Renal pelvis (tissue), 4 donors: ENCODE results near the gene CASP6. TPM values are rescaled to one million over a fixed set of nuclear protein-coding genes. Genes with fewer than 3 reads are reported as not detected.
"Not testable (repeated sequence)": the region's sequence is repeated elsewhere in the genome, so short reads cannot be mapped to it uniquely, and the experiment has no call there.

Source experiments
- DNase-seq: peaks from one replicate; pipeline ENCODE4 v3.0.0-alpha.2; 2013
- polyA plus RNA-seq, 3 donors: library from polyadenylated mRNA; unstranded; fragments of 120-200 nt; gene quantifications; one replicate each; pipeline ENCODE4 v1.2.1, GENCODE V29; 2013; ENCODE audit not compliant: insufficient read length in 3 of 3

CASP6 gene
- polyA plus RNA-seq, 3 donors: 34.3 to 41.3 (median 40.4) TPM

DNA sequence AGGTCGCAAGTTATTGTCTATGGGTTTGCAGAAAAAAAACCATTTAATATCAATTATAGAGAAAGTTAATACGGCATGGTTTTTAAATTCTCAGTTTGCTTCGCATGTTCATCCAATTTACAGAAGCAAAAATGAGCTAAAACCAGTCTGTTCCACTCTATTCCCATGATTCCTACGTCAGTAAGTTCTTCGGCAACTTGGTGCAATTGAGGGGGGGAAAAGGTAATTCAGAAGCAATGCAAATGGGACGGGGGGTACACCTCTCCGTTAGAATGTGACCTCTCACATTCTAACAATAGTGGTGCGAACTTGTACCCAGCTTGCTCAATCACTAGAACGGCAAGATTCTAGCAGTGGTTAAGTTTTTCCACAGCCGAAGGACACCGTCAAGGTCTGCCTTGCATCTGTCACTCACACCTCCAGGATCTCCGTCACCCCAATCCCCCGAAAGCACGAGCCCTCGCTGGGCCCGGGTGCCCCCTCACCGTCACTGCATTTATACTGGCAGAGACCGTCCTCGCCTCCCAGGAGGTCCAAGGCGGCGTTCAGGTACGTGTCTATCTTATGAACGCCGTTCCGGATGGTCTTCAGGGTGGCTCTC lies 26.0 kb upstream of the CASP6 start:
- peak; percentile 27 for DNase-seq

DNA sequence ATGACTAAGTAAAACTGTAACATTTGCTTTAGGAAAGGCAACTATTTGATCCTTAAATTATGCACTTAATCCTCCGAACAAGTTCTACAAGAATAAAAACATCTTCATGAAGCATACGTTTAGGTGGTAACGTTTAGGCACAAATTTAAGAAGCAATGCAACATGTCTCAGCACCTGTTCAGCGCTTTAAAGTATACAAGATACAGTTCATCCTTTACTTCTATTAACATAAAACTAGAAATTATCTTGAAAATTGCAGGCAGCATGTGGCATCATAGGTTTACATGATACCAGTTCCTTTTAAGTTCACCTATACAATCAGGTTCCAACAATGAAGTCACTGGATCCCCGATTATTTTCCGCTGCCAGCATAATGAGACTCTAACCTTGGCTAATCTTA lies 25.1 kb upstream of the CASP6 start:
- DNase-seq: no peak

DNA sequence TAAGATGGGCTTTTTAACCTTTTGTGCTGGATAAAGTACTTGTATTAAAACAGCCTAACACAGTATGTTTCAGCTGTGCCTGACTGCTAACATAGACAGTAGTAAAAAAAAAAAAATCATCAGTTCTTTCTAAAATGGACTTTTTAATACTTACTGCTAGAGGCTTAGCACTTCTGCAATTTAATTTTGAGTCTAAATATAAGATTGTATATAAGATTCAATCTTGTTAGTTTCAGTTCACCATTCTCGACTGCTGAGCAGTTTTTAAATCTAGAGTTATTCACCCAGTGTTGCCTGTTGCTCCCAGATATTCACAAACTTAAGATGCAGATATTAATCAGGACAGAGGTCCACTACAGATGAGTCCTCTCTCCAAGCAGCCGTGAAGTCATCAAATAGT lies 19.9 kb upstream of the CASP6 start:
- no peak for DNase-seq

DNA sequence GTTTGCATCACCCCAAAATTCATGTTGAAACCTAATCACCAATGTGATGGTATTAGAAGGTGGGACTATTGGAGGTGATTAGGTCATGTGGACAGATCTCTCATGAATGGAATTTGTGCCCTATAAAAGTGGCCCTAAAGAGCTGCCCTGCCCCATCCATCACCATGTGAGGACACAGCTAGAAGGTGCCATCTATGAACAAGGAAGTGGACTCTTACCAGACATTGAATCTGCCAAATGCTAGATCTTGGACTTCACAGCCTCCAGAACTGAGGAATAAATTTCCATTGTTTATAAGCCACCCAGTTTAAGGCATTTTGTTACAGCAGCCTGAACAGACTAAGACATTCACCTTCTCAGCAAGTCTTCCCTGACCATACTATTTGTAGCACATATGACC lies 19.1 kb upstream of the CASP6 start:
- no peak for DNase-seq

DNA sequence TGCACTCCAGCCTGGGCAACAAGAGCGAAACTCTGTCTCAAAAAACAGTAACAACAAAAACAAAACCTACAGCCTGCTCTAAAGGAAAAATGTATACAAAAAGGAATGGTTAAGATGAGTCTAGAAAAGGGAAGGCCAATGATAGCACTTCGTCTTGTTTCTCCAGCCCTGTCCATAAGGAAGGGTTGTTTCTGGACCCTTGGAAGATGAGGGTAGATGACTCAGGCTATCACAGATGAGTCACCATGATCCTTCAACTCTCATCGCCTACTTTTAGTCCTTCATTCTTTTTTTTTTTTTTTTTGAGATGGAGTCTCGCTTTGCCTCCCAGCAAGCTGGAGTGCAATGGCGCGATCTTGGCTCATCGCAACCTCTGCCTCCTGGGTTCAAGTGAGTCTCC lies 17.8 kb upstream of the CASP6 start:
- DNase-seq: no peak

DNA sequence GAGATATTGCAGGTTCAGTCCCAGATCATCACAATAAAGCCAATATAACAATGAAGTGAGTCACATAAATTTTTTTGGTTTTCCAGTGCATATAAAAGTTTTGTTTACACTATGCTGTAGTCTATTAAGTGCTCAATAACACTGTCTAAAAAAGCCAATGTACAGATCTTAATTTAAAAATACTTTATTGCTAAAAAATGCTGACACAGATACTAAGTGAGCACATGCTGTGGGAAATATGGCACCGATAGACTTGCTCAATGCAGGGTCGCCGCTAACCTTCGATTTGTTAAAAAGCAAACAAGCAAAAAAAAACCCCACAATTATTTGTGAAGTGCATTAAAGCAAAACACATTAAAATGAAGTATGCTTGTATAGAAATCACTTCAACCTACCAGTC lies 16.4 kb upstream of the CASP6 start:
- DNase-seq: no peak

DNA sequence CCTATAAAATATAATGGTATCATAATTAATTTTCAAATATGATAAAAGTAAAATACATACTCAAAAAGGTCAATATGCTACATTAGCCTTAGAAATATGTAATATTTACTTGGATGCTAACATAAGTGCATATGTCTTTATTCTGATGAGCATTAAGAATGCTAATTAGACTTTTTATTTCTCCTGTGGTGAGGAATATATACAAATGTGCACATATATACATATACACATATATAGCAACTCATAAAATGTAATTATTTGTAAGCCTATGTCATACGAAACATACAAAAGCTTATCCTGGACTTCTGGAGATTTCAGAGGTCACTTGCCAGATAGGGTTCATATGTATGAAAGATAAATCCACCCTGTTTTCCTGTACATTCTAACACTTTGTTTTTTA lies 15.5 kb upstream of the CASP6 start:
- no peak for DNase-seq

DNA sequence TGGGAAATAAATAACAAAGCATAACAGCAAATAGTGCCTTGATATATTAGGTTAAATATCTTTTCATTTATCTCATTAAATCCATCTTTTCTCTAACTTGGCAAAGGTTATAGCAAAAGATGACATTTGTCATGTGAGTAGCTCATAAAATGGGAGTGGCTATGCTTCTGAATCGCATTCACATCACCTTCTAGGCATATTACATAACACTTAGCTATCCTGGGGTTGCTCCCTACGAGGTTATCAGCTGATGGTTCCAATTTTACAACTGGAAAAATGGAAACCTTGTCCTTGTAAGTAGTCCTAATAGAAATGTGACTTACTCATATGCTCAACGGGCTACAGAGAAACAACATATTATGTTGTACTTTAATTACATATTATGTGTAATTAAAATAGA lies 10.3 kb upstream of the CASP6 start:
- no peak for DNase-seq

DNA sequence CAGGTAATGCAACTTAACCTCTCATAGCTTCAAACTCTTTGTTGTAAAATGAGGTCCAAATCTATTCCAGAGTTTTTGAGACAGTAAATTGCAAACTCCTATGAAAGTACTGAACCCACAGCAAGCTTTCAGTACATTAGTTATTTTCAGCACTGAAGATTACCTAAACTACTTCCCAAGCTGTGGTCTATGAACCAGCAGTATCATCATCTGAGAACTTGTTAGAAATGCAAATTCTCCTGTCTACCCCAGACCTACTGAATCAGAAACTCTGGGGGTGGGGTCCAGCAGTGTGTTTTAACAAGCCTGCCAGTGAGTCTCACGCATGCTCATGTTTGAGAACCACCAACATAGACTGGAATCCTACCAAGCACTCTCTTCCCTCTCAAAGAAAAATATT lies 5.7 kb upstream of the CASP6 start:
- no peak for DNase-seq

DNA sequence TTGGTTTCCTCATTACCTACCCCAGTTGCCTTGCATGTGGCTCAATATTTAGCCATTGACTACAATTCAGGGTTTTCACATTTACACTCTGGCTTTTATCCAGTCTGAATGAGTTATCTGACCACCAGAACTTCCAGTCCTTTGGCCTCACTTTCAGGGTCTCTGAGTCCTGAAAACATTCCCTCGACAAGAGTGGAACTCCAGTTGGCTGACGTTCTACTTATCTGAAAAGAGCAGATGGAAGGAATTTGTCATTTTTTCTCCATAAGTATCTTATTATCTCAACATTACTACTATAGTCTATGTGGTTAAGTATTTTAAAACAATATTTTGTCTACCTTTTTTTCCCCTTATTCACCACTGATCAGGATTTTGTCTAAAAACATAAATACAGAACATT lies 5.2 kb upstream of the CASP6 start:
- DNase-seq: no peak

DNA sequence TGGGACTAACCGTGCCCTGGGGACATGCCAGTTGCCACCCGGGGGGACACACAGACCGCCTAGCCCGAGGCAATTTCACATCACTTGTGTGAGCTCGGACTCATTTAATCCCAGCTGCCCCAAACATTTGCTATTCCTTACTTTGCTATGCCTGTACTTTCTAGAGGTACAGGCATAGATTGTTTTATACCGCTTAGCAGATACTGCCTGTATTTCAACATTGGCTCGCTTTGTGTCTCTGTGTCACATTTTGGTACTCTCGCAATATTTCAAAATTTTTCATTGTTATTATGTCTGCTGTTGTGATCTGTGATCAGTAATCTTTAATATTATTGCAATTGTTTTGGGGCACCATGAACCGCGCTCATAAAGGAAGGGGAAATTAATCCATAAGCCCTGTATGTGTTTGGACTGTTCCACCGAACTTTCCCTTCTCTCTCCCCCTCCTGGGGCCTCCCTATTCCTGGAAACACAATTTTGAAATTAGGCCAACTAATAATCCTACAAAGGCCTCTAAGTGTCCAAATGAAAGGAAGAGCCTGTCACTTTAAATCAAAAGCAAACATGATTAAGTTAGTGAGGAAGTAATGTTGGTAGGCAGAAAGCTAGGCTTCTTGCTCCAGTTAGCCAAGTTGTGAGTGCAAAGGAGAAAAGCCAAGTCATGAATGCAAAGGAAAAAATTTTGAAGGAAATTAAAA lies 568 bp upstream of the CASP6 start:
- peak; percentile 49 for DNase-seq

DNA sequence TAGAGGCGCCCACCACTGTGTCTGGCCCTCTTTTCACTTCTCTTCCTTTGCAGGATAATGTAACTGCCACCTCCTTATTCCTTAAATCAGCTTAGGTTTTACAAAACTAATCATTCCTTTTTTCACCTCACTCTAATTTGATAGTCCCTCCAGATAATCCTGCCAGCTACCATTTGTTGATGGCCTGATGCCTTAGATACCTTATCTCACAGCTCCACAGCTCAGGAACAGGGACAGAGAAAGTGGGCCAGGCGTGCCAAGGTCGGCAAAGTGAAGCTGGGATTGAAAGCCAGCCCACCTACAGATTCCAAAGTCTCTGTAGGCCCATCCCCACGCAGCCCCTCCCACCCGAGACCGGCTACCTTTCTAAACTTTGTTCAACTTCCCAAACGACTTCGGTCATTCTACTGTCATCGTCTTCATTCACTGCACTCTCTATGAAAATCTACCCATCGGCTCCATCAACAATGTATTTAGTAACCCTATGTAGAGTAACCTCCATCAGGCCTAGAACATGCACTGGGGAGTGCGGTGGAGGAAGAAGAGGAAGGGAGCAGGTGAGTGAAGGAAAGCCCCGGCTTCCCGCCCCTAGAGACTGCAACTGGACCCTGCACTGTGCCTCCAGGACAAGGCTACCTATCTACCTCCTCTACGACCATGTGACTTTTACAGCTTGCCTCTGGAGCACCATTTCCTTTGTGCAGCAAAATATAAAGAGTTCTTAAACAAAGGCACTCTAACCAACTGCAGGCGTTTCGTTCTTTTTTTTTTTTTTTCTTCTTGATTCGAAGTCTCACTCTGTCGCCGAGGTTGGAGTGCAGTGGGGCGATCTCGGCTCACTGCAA lies 1.5 kb downstream of the CASP6 start:
- DNase-seq: peak; percentile 12

DNA sequence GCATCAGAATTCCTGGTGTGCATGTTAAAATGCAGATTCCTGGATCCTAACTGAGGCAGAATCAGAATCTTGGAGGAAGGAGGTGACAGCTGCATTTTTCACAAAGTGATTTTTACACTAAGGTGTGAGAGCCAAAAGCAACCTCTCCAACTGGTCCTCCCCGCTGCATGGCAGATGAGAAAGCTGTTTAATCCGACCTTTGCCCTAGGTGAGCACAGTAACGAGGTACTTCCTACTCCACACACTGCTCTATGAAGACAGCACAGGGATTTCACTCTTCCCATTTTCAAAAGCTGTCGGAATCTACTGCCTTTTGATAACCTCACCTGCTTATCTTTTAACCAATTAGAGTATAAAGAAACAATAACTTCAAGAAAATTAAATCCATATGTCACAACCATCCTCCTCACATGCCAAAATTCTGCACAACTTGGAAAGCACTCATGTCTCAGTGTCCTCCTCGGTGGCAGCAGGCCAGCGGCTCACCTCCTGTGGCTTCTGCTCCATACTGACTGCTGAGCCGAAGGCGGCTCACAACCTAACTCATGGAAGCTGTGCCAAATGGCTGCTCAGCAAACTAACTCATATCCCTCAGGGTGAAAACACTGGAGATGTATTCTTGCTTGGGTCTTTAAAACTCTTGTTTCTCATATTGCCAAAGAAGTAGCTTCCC lies 3.6 kb downstream of the CASP6 start:
- no peak for DNase-seq

DNA sequence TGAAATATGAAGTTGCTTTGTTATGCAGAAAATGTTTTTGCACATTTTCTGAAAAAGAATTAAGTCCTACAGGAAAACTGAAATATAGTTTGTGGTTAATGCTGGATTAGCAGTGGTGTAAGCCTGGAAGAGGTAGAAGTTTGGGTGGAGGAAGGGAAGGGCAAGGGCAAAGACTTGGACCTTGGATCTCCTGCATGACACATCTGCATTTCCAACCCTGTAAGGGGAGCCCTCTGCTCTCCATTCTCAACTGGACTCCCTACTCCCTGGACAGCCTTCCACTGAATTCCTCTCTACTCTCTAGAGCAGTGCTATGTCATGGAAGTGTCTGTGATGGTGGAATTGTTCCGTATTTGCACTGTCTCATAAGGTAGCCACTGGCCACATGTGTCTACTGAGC lies 4.6 kb downstream of the CASP6 start:
- DNase-seq: no peak

DNA sequence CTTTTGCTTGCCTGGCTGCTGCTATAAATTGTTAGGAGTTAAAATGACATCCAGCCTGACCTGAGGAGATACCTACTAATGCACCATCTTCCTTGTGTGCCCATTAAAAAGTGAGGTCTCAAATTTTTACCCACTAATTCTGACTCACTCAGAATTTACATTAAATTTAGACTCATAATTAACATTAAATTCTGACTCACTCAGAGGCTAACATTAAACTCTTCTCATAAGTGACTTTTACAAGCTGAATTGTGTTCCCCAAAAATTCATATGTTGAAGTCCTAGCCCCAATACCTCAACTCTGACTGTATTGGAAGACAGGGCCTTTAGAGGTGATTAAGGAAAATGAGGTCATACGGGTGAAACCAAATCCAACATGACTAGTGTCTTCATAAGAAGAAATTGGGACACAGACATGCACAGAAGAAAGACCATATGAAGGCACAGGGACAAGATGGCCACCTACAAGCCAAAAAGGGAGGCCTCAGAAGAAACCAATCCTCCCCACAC lies 11.8 kb downstream of the CASP6 start:
- no peak for DNase-seq

DNA sequence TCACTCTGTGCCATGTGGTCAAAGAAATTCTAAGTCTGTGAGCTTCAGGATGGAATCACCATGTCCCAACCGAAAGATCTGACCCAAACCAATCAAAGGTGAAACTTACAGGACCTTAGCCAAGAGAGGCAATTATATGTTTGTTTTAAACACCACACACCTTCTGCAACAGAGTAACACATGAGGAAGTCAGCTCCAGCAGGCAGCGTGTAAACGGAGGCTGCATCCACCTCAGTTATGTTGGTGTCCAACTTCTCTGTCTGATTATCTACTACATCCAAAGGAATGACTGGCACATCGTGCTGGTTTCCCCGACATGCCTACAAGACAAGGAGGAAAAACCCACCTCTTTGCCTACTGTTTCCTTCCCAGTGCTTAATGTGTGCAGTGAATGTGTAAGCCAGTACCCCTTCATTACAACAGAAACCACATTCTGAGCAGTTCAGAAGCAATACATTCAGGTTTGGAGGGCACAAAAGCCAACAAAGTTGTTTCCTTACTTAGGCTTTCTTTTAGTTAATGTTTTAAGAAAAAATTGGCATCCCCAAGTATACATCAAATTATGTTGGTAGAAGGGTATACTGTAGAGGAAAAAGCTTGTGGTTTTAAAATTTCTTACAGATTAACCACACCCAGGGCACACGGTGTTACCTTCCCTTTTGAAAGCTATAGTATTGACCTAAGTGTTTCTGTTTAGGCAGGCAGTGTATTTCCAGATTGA lies 12.4 kb downstream of the CASP6 start:
- DNase-seq: no peak

DNA sequence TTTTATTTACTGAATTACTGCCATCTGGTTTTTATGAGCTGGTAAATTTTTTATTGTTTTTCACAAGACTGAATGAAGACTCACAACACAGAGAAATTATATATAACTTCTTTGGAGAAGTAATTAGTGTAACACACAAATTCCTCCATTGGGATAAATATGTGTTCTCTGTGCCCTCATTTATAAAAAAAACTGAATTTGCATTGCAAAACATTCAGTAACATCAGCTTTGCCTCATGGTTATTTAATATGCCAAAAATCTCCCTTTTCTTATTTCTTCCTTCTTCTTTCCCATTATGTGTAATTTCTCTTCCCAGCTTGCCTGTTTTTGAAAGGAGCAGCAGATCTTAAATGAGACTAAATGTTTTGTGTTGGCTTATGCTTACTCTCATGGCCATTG lies 18.5 kb downstream of the CASP6 start:
- no peak for DNase-seq

DNA sequence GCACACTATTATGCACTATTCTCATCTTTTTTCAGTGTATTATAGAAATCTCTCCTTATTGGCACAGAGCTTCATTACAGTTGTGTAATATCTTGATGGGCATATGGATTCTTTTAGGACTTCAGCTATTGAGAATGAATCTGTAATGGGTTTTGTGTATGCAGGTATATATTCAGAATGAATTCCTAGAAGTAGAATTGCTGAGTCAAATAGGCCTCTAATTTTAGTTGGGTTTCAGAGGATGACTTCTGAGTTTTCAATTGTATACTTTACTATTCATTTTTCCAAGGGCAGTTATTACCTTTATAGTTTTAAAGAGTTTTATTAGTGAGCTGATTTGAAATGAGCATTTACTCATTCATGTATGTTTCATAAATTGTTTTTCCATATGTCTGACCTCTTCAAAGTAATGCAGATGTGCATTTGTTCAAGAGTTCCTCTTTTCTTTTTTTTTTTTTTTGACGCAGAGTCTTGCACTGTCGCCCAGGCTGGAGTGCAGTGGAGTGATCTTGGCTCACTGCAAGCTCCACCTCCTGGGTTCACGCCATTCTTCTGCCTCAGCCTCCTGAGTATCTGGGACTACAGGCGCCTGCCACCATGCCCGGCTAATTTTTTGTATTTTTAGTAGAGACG lies 19.5 kb downstream of the CASP6 start:
- DNase-seq: no peak

DNA sequence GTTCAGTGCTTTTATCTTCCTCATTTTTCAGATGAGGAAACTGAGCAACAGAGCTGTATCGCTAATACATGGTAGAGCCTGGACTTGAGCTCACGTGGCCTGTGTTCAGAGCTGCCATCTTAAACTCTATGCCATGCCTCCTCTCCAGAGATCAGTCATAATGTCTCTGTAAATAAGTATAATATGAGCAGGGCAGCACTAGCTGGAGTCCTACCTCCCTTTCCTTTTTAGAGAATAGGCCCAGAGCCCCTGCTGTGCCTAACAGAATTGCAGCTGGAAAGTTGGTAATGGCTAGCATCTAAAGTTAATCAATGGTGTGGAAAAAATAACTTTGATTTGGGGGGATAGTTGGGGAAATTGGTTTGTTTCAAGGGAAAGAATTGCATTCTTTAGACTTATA lies 20.4 kb downstream of the CASP6 start:
- DNase-seq: no peak

DNA sequence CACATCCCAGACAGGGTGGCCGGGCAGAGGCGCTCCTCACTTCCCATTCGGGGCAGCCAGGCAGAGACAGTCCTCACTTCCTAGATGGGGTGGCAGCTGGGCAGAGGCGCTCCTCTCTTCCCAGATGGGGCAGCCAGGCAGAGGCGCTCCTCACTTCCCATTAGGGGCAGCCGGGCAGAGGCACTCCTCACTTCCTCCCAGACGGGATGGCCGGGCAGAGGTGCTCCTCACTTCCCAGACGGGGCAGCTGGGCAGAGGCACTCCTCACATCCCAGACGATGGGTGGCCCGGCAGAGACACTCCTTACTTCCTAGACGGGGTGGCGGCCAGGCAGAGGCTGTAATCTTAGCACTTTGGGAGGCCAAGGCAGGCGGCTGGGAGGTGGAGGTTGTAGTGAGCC lies 24.3 kb downstream of the CASP6 start:
- not testable (repeated sequence) for DNase-seq

DNA sequence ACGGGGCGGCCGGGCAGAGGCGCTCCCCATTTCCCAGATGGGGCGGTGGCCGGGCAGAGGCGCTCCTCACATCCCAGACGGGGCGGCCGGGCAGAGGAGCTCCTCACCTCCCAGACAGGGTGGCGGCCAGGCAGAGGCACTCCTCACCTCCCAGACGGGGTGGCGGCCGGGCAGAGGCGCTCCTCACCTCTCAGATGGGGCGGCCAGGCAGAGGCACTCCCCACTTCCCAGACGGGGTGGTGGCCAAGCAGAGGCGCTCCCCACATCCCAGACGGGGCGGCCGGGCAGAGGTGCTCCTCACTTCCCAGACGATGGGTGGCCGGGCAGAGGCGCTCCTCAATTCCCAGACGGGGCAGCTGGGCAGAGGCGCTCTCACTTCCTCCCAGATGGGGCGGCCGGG lies 24.8 kb downstream of the CASP6 start:
- not testable (repeated sequence) for DNase-seq
